Breast epithelium (tissue), 3 donors: ENCODE results near the gene ISX.

ENCODE experiments used
- POLR2AphosphoS5 ChIP-seq, 3 donors: sonication (generic); formaldehyde crosslinking; IDR thresholded peaks; one replicate each; pipeline ENCODE4 v1.6.1; 2017; ENCODE audit warnings: antibody characterized with exemption in 3 of 3
- TF ChIP-seq, protein P1 (sequence below), 3 donors: fragments of 450-650 bp; IDR thresholded peaks; one replicate each; pipeline ENCODE4 v1.5.1; 2016 to 2017; ENCODE audit warnings: antibody characterized with exemption in 3 of 3, mild to moderate bottlenecking in 3 of 3, moderate library complexity in 3 of 3

DNA sequence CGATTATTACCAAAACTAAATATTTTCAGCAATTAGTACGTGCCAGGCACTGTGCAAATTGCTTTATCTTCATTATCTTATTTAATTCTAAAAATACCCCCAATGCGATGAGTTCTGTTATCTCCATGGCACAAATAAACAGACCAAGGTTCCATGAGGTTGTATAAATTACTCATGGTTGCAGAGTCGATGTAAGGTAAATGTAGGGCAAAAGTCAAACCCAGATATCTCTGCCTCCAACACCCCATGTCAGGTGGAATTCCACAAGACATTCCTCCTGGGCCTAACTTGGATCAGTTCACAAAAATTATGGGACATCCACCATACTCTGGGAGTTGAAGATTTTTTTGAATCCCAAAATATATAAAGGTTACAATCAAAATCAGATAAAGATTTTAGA, 43.7 kb downstream of the ISX start:
- TF ChIP-seq, protein P1, sequence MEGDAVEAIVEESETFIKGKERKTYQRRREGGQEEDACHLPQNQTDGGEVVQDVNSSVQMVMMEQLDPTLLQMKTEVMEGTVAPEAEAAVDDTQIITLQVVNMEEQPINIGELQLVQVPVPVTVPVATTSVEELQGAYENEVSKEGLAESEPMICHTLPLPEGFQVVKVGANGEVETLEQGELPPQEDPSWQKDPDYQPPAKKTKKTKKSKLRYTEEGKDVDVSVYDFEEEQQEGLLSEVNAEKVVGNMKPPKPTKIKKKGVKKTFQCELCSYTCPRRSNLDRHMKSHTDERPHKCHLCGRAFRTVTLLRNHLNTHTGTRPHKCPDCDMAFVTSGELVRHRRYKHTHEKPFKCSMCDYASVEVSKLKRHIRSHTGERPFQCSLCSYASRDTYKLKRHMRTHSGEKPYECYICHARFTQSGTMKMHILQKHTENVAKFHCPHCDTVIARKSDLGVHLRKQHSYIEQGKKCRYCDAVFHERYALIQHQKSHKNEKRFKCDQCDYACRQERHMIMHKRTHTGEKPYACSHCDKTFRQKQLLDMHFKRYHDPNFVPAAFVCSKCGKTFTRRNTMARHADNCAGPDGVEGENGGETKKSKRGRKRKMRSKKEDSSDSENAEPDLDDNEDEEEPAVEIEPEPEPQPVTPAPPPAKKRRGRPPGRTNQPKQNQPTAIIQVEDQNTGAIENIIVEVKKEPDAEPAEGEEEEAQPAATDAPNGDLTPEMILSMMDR (IDR thresholded peaks at IDR 0.05): no peak
- TF ChIP-seq POLR2AphosphoS5 (IDR thresholded peaks at IDR 0.05): no peak
